SK-N-SH treated with all-trans-retinoic acid at 6 μM for 48 hours (cell line): ENCODE data around the gene SLC6A18.

Experiments
- ATAC-seq: fragments of 200-7000 bp; cut with Tn5 transposase; 3 replicates; pipeline ENCODE4 v1.9.1; 2020; ENCODE audit warnings: mild to moderate bottlenecking, moderate library complexity
- ARNTL ChIP-seq: fragments of 450-650 bp; formaldehyde crosslinking; IDR thresholded peaks from 2 replicates; pipeline ENCODE4 v1.5.0; 2020; ENCODE audit warnings: low read depth, mild to moderate bottlenecking, moderate library complexity, borderline replicate concordance
- BACH2 ChIP-seq: fragments of 250-450 bp; sonication (Bioruptor Pico); IDR thresholded peaks from 2 replicates; pipeline ENCODE4 v1.9.0; 2021; ENCODE audit warnings: mild to moderate bottlenecking, borderline replicate concordance
- CREB5 ChIP-seq: fragments of 250-450 bp; sonication (Bioruptor Pico); IDR thresholded peaks from 2 replicates; pipeline ENCODE4 v1.5.1; 2020; ENCODE audit warnings: low read depth, mild to moderate bottlenecking, moderate library complexity
- CSDC2 ChIP-seq: fragments of 250-450 bp; sonication (Bioruptor Pico); IDR thresholded peaks from 2 replicates; pipeline ENCODE4 v1.5.0; 2020; ENCODE audit warnings: mild to moderate bottlenecking, moderate library complexity
- ESRRG ChIP-seq: fragments of 250-450 bp; sonication (Bioruptor Pico); IDR thresholded peaks from 2 replicates; pipeline ENCODE4 v1.6.1; 2021; ENCODE audit warnings: mild to moderate bottlenecking
- GLIS3 ChIP-seq: fragments of 250-450 bp; sonication (Bioruptor Pico); IDR thresholded peaks from 2 replicates; pipeline ENCODE4 v1.5.0; 2020; ENCODE audit warnings: mild to moderate bottlenecking, moderate library complexity
- ISL1 ChIP-seq: fragments of 250-450 bp; sonication (Bioruptor Pico); IDR thresholded peaks from 2 replicates; pipeline ENCODE4 v2.1.2; 2022; ENCODE audit warnings: mild to moderate bottlenecking, moderate library complexity
- OSR1 ChIP-seq: fragments of 250-450 bp; sonication (Bioruptor Pico); IDR thresholded peaks from 2 replicates; pipeline ENCODE4 v1.8.0; 2022; ENCODE audit warnings: moderate library complexity, mild to moderate bottlenecking, inconsistent platforms
- PATZ1 ChIP-seq: fragments of 250-450 bp; sonication (Bioruptor Pico); IDR thresholded peaks from 2 replicates; pipeline ENCODE4 v1.8.0; 2020; ENCODE audit warnings: mild to moderate bottlenecking, moderate library complexity, borderline replicate concordance
- POU6F1 ChIP-seq: fragments of 250-450 bp; sonication (Bioruptor Pico); IDR thresholded peaks from 2 replicates; pipeline ENCODE4 v1.8.0; 2021; ENCODE audit warnings: low read depth, mild to moderate bottlenecking, moderate library complexity, borderline replicate concordance
- PPARA ChIP-seq: fragments of 250-450 bp; sonication (Bioruptor Pico); IDR thresholded peaks from 2 replicates; pipeline ENCODE4 v1.5.0; 2020; ENCODE audit warnings: mild to moderate bottlenecking, borderline replicate concordance
- RARB ChIP-seq: fragments of 250-450 bp; sonication (Bioruptor Pico); IDR thresholded peaks from 2 replicates; pipeline ENCODE4 v1.8.0; 2021; ENCODE audit warnings: mild to moderate bottlenecking, moderate library complexity
- SNAI2 ChIP-seq: fragments of 250-450 bp; sonication (Bioruptor Pico); IDR thresholded peaks from 2 replicates; pipeline ENCODE4 v1.5.0; 2020; ENCODE audit warnings: mild to moderate bottlenecking, moderate library complexity
- TCF4 ChIP-seq: fragments of 250-450 bp; sonication (Bioruptor Pico); IDR thresholded peaks from 2 replicates; pipeline ENCODE4 v1.8.0; 2021; ENCODE audit warnings: mild to moderate bottlenecking, moderate library complexity, borderline replicate concordance
- TOX ChIP-seq: fragments of 250-450 bp; sonication (Bioruptor Pico); IDR thresholded peaks from 2 replicates; pipeline ENCODE4 v1.8.0; 2021; ENCODE audit warnings: mild to moderate bottlenecking, moderate library complexity, borderline replicate concordance
- TSHZ2 ChIP-seq: fragments of 250-450 bp; sonication (Bioruptor Pico); IDR thresholded peaks from 2 replicates; pipeline ENCODE4 v1.5.0; 2020; ENCODE audit warnings: mild to moderate bottlenecking, moderate library complexity
- ZC3H10 ChIP-seq: fragments of 250-450 bp; sonication (Bioruptor Pico); IDR thresholded peaks from 2 replicates; pipeline ENCODE4 v1.5.1; 2021; ENCODE audit warnings: mild to moderate bottlenecking, moderate library complexity
- ZFP3 ChIP-seq: fragments of 250-450 bp; sonication (Bioruptor Pico); IDR thresholded peaks from 2 replicates; pipeline ENCODE4 v1.5.0; 2020; ENCODE audit warnings: mild to moderate bottlenecking, moderate library complexity
- ZFP30 ChIP-seq: fragments of 450-650 bp; formaldehyde crosslinking; IDR thresholded peaks from 2 replicates; pipeline ENCODE4 v1.5.0; 2022; ENCODE audit warnings: mild to moderate bottlenecking, moderate library complexity
- ZNF565 ChIP-seq: fragments of 450-650 bp; formaldehyde crosslinking; conservative IDR thresholded peaks from 2 replicates; pipeline ENCODE4 v1.5.0; 2020; ENCODE audit warnings: low read depth, mild to moderate bottlenecking, moderate library complexity
- ZNF70 ChIP-seq: fragments of 450-650 bp; formaldehyde crosslinking; IDR thresholded peaks from 2 replicates; pipeline ENCODE4 v1.5.0; 2020; ENCODE audit warnings: mild to moderate bottlenecking, moderate library complexity
- ZNF8 ChIP-seq: fragments of 450-650 bp; formaldehyde crosslinking; IDR thresholded peaks from 2 replicates; pipeline ENCODE4 v1.5.0; 2020; ENCODE audit warnings: mild to moderate bottlenecking, moderate library complexity

SLC6A18 gene

GRCh38 chr5:1219768-1220100 is 5.4 kb upstream of the SLC6A18 start:
- no peak for TF ChIP-seq ZFP30
- no peak for TF ChIP-seq BACH2
- TF ChIP-seq CSDC2 (CRISPR knock-in tag): no peak
- no peak for TF ChIP-seq ZC3H10 (CRISPR knock-in tag)
- TF ChIP-seq TSHZ2: no peak
- no peak for TF ChIP-seq POU6F1 (CRISPR knock-in tag)
- TF ChIP-seq ARNTL (CRISPR knock-in tag): no peak
- no peak for TF ChIP-seq ZNF70 (CRISPR knock-in tag)
- no peak for TF ChIP-seq ZNF8 (CRISPR knock-in tag)
- no peak for TF ChIP-seq ZFP3
- no peak for TF ChIP-seq ZNF565 (CRISPR knock-in tag)
- TF ChIP-seq ISL1 (CRISPR knock-in tag): no peak
- no peak for TF ChIP-seq PATZ1
- TF ChIP-seq OSR1 (CRISPR knock-in tag): no peak
- no peak for ATAC-seq

- no peak for TF ChIP-seq SNAI2
- TF ChIP-seq BACH2: no peak
- TF ChIP-seq CSDC2 (CRISPR knock-in tag): no peak
- no peak for TF ChIP-seq ARNTL (CRISPR knock-in tag)
- no peak for TF ChIP-seq TCF4
- TF ChIP-seq PATZ1: no peak
- TF ChIP-seq, all 23 proteins: peak for 0
- ATAC-seq: no peak
Measured at GRCh38 chr5:1220351-1220750, 4.8 kb upstream of the SLC6A18 start.

- no peak for ATAC-seq
Measured at GRCh38 chr5:1220831-1221230, 4.3 kb upstream of the SLC6A18 start.

More at GRCh38 chr5:1220831-1221230, 4.3 kb upstream of the SLC6A18 start:
- TF ChIP-seq ZNF70 (CRISPR knock-in tag) (no peak), TCF4 (no peak), ESRRG (CRISPR knock-in tag) (no peak), GLIS3 (CRISPR knock-in tag) (no peak), OSR1 (CRISPR knock-in tag) (no peak), ZC3H10 (CRISPR knock-in tag) (no peak), BACH2 (no peak), ZFP30 (no peak), CSDC2 (CRISPR knock-in tag) (no peak), TSHZ2 (no peak), PATZ1 (no peak), ZNF565 (CRISPR knock-in tag) (no peak), PPARA (no peak), ARNTL (CRISPR knock-in tag) (no peak), TOX (CRISPR knock-in tag) (no peak), RARB (CRISPR knock-in tag) (no peak), CREB5 (CRISPR knock-in tag) (no peak), ZNF8 (CRISPR knock-in tag) (no peak), SNAI2 (no peak)
